Astrocyte (in vitro differentiated cells and primary cell): ENCODE measurements around the gene ANKRD36.
"Not testable (repeated sequence)": the region's sequence is repeated elsewhere in the genome, so short reads cannot be mapped to it uniquely, and the experiment has no call there.

ENCODE experiments used
- EZH2 ChIP-seq: IDR thresholded peaks from 2 replicates; pipeline ENCODE4 v1.6.1; 2012; ENCODE audit warnings: mild to moderate bottlenecking, low read length, inconsistent platforms; ENCODE audit not compliant: insufficient read depth
- TF ChIP-seq, protein P1 (sequence below): IDR thresholded peaks from 2 replicates; pipeline ENCODE4 v1.5.1; 2011; ENCODE audit warnings: low read depth, mild to moderate bottlenecking, inconsistent platforms, low read length, moderate library complexity; ENCODE audit not compliant: insufficient read depth

DNA sequence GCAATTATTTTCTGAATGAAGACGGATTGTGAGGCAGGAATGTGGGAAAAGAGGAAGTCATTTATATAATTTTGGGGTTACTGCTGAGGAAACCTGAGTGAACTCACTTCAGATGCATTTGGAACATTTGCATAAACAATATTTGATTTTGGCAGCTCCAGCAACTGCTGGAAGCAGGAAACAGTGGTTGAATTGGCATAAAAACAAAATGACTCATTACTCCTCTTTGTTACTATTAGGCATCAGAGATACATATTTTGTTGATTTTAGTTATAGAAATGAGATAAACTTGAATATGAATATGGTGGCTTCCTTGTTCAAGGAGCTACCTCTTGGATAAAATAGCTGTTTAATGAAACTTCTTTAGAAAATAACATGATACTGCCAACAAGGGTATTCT, 82.4 kb downstream of the ANKRD36 start:
- TF ChIP-seq, protein P1, sequence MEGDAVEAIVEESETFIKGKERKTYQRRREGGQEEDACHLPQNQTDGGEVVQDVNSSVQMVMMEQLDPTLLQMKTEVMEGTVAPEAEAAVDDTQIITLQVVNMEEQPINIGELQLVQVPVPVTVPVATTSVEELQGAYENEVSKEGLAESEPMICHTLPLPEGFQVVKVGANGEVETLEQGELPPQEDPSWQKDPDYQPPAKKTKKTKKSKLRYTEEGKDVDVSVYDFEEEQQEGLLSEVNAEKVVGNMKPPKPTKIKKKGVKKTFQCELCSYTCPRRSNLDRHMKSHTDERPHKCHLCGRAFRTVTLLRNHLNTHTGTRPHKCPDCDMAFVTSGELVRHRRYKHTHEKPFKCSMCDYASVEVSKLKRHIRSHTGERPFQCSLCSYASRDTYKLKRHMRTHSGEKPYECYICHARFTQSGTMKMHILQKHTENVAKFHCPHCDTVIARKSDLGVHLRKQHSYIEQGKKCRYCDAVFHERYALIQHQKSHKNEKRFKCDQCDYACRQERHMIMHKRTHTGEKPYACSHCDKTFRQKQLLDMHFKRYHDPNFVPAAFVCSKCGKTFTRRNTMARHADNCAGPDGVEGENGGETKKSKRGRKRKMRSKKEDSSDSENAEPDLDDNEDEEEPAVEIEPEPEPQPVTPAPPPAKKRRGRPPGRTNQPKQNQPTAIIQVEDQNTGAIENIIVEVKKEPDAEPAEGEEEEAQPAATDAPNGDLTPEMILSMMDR, result not testable (repeated sequence)
- TF ChIP-seq EZH2, result not testable (repeated sequence)
